GM18498 (cell line): Measurements from ENCODE around the gene PRPS2.

Experiments
- ATAC-seq: cut with Tn5 transposase; IDR thresholded peaks from one replicate; pipeline ENCODE4 v1.9.1; 2021; ENCODE audit warnings: mild to moderate bottlenecking, moderate library complexity; ENCODE audit not compliant: unreplicated experiment

PRPS2 gene

DNA sequence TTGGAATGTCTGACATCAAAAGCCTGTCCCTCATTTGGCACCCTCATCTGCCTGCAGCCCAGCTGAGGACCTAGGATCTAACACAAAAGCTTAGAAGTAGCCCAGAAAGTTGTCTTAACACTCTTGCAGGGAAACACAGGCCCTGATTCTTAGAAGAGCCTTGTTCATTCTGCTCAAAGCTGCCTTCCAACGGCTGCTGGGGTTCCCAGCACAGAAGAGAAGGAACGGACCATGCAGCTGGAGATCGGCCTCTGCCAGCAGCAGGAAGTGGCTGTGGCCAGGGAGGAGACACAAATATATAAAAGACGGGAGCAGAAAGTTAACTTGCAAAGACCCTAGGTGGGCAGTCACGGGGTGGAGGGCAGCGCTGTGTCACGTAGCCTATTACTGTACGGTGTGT lies 20.4 kb downstream of the PRPS2 start:
- no peak for ATAC-seq

DNA sequence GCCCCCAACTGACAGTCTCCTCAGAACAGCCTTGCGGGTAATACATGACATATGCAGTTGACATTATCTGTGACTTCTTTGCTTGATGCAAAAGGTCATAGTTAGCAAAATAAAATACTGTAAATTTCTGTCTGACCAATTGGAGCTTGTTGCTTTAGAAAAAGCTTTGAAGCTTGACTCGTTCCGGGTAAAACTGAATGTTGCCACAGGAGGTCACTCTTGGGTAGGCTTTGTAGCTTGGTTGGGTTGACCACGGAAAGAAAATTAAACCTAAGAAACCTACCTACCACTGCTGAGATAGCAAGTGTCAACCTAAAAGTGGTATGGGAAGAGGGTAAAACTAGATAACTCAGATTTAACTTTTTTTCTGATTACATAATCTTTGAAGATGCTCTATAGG lies 23.2 kb downstream of the PRPS2 start:
- ATAC-seq = peak; percentile 64

DNA sequence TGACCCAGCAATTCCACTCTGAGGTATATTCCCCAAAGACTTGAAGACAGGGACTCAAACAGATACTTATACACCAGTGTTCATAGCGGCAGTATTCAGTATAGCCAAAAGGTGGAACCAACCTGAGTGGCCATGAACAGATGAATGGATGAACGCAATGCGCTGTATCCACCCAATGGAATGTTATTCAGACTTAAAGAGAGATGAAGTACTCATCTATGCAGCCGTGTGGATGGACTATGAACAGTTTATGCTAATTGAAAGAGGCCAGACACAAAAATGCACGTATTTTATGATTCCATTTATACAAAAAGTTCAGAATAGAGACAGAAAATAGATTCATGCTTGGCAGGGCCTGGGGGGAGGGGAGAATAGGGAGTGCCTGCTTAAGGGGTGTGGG lies 26.3 kb downstream of the PRPS2 start:
- ATAC-seq = no peak

DNA sequence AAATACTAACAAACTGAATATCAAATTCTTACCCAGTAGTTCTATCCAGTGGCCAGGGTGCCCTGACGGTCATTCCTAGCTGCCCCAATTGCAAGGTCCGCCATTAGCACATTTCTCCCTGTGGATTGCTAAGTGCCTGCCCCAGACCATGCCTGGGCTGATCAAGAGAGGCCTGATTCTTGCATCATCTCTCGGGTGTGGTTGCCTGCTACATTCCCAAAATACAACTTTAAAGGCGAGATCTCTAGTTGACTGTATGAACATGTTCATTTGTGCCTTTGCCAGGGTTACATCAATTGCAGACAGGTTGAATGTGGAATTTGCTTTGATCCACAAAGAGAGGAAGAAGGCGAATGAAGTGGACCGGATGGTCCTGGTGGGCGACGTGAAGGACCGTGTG lies 28.0 kb downstream of the PRPS2 start:
- ATAC-seq = no peak

DNA sequence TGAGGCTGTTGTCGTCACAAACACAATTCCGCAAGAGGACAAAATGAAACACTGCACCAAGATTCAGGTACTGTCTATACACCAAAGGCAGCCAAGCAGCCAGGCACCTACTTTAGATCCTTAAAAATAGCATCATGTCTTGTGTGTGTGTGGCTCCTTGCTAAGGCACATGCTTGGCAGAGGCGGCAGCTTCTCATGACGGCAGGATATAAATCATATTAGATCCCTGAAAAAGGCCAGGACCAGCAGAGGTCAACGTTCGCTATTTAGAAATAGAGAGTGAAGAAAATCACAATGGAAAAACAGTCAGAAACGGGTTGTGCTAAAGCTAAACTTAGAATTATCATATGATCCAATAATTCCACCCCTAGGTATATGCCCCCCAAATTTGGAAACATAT lies 29.5 kb downstream of the PRPS2 start:
- no peak for ATAC-seq

DNA sequence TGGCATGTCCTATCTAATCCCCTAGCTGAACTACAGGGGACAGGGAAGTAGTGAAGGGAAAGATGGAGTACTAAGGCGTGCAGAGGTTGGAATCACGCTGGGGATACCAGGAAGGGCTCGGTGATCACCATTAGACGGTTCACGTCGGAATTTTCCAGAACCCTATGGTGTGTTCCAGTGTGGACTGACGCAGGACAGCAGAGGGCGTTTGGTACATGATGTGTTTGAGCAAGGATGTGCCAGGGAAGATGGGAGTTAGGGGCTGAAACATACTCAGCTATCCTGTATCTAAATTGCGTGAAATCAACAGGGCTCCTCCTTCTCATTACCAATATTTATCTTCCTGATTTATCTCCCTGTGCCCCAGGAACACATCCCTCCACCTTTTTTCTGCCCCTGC lies 33.7 kb downstream of the PRPS2 start:
- ATAC-seq = no peak

DNA sequence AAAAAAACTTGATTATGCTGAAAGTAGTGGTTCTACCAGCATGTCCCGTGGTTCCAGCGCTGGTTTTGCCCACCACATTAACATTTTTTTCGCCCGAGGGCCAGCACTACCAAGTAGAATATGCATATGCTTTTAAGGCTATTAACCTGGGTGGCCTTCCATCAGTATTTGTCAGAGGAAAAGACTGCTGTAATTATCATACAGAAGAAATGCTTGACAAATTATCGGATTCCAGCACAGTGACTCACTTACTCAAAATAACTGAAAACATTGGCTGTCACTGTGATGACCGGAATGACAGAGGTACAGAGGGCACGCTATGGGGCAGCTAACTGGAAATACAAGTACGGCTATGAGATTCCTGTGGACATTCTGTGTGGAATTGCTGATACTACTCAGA lies 34.6 kb downstream of the PRPS2 start:
- ATAC-seq = no peak

DNA sequence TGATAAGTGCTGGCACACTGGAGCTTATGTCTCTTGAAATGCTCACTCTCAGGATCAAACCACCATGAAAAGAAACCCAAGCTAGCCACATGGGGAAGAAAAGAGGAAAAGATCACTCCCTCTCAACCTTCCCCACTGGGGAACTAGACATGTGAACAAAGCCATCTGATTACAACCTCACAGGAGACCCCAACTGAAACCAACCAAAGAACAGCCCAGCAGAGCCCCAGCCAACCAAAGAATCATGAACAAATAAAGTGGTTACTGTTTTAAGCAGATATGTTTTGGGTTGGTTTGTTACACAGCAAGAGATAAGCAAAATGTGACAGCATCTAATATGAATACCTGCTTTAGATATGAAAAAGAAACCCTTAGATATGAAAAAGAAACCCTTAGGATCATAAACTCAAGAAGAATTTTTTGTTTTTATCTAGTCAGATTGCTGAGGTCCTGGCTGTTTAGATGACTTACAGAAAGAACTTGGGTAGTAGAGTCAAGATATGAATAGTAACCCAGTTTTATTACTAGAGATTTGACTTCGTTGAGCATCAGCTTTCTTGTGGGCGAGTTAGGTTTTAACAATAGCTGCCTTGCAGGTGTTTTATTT lies 52.0 kb downstream of the PRPS2 start:
- peak; percentile 13 for ATAC-seq

DNA sequence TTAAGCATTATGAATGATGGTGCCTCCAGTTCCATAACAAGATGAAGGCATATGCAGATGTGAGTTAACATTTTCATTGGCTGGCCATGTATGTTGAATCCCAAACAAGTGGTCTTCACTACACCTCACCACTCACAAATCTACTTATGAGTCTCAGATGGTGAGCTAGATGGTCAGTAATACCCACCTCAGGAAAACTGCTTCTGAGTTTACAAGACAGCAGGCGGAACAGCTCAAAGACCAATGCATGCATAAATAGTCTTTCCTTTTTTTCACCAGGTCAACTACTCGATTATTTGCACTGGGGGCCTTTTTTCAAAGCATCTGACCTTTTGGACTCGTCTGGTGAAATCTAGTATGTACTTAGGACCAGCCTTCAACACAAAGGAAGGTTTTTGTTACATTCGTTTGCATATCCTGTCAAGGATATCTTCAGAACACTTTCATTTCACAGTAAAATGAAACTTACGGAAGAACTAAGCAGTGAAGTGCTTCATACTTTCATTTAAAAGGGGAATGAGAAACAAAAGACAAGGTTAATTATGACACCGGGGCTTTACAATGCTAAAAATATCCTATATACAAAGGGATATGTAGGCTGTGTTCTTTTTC lies 52.6 kb downstream of the PRPS2 start:
- ATAC-seq = peak; percentile 93

DNA sequence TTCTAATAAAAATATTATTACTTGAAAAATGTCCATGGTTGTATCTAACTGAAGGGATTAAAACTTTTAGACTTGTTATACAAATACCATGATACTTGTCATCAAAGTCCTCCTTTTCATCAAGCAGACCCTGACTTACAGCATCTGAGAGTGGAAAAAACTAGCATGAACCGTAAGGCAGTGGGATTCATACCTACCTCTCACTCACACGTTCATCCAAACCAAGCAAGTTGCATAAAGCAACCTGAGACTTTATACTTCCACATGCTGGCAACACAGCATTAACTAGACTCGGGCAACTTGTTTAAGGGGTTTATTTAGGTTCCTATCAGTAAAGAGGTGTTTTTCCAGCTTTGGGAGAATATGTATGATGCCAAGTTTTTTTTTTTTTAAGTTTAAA lies 53.1 kb downstream of the PRPS2 start:
- peak; percentile 42 for ATAC-seq

DNA sequence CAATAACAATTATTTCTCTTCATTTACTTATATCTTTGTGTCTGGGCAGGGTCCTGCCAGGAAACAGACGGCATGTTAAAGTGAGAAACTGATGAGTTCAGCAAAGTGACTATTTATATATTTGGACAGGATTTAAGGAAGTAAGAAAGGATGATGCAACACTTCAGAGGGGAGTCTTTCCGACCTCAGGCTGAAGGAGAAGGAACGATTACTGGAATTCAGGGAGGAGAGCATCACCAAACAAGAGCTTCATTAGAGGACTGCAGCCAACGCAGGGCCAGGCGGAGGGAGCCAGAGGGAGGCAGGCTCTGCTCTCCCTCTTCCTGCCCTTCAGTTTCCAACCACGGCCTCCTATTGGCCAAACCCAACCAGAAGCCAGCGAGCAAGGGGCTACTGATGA lies 74.1 kb downstream of the PRPS2 start:
- ATAC-seq = no peak

DNA sequence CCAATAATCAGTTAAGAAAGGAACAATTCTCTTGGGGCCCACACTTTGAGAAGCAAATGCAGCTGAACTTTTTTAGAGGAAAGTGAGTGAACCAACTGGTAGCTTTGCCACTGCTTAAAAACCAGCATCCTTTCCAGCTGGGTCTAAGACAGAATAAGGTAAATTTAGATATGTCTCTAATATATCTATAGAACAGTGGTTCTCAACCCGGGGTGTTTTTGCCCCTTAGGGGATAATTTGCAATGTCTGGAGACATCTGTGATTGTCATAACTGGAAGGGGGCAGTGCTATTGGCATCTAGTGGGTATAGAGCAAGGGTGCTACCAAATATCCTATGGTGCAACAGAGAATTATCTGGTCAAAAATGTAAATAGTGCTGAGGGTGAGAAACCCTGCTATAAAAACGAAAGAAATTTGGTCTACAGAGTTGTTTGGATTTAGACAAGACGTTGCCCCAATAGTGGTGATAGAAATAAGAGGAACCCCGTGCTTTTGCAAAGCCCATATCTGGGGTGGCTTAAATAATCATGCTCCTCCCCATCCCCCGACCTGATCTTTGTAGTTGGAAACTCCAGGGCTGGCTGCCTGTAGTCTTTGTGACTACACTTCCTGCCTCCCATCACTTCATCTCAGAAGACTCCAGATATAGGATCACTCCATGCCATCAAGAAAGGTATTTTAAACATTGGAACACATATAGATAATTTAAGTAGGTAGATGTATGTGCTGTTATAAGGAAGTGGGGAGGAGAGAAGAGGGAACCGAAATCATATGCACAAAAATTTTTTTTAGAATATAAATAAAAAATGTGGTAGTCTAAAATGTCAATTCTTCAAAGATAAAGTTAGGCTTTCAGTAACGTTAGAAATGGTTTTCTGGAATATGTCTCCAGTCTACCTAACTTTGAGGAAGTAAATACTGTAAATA lies 75.5 kb downstream of the PRPS2 start, which contains the start of gene TLR7:
Gene TLR7, plus strand, starts transcription at position 622 of the 927 bp plus-strand sequence. CDS start 507 bp downstream, outside the sequence.
- ATAC-seq = peak; percentile 52

DNA sequence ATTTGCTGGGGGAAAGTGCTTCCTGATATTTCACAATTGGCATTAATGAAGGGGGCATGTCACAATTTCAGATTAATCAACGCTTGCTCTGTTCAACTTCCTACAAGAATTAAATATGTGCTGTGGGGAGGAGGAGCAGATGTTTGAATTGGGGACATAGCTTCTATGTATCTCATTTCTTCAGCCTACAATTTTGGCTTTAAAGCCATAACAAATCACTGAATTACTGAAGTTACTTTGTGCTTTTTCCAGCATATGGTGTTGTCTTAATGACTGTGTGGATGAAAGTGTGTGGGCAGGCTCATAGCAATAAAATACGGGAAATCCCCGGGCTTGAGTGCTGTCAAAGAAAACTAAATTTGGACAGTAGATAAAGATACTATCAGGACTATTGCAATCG lies 76.5 kb downstream of the PRPS2 start:
- peak; percentile 34 for ATAC-seq

DNA sequence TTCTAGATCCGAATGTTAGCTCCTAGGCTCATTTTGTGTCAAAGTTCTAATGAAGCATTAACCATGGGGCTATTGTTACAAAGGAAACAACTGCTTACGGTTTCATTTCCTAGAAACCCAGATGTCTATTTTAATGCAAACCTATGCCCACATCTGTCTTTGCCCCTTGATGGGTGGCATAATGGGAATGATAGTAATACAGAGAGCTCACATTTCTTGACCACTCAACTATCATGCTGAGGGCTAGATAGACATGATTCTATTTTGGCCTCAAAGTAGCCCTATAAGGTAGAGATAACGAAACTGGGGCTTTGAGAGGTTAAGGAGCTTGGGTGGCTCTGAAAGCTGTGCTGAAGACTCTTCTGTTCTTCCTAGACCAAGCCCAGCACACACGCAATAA lies 77.5 kb downstream of the PRPS2 start:
- peak; percentile 71 for ATAC-seq

DNA sequence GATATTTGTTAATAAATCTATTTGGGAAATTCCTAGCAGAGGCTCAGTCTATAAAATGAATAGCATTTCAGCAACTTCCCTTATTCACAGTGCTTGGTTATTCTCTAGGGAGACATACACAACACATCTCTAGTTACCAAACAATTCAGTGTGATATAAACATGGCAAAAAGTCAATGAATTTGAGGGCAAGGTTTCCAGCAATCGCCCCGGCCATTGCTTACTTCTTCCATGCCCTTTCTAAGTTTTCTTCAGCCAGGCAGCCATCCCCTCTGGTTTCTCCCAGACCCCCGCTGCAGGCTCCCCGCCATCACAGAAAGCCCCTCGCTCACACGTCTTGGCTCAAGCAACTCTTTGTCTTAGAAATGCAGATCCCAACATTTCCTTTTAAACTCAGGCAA lies 80.0 kb downstream of the PRPS2 start:
- no peak for ATAC-seq

DNA sequence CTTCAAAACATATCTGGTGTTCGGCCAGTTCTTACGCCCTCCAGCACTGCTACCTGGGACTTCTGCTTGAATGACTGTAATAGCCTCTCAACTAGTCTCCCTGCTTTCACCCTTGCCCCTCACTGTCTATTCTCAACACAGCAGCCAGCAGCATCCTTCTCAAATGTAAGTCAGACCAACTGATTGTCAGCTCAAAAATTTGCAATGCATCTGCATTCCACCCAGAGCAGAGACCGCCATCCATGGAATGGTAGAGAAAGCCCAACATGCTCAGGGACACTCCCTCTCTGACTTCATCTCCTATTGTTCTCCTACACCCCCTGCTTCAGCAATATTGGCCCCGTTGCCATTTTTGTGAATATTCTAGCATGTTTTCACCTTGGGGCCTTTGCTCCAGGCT lies 81.5 kb downstream of the PRPS2 start:
- ATAC-seq = no peak
